HUES48 (cell line): Measurements from ENCODE around the gene FAU.

Source experiments
- H3K27ac ChIP-seq: one replicate; pipeline ENCODE4 v1.7.0; 2013; ENCODE audit warnings: low read depth, low read length, inconsistent platforms
- H3K27me3 ChIP-seq: 2 replicates; pipeline ENCODE4 v1.6.1; 2013; ENCODE audit warnings: mild to moderate bottlenecking, low read length; ENCODE audit not compliant: control insufficient read depth, insufficient read depth
- H3K36me3 ChIP-seq: 2 replicates; pipeline ENCODE4 v1.6.1; 2013; ENCODE audit warnings: low read length; ENCODE audit not compliant: control insufficient read depth, insufficient read depth
- H3K4me1 ChIP-seq: 2 replicates; pipeline ENCODE4 v1.6.1; 2013; ENCODE audit warnings: mild to moderate bottlenecking, low read length; ENCODE audit not compliant: control insufficient read depth, insufficient read depth
- H3K4me3 ChIP-seq: 2 replicates; pipeline ENCODE4 v1.5.1; 2013; ENCODE audit warnings: mild to moderate bottlenecking, low read depth, low read length
- H3K9ac ChIP-seq: 2 replicates; pipeline ENCODE4 v1.6.1; 2013; ENCODE audit warnings: mild to moderate bottlenecking, low read depth, low read length, moderate library complexity
- H3K9me3 ChIP-seq: 2 replicates; pipeline ENCODE4 v1.6.1; 2013; ENCODE audit warnings: low read length; ENCODE audit not compliant: control insufficient read depth, insufficient read depth

Gene FAU

DNA sequence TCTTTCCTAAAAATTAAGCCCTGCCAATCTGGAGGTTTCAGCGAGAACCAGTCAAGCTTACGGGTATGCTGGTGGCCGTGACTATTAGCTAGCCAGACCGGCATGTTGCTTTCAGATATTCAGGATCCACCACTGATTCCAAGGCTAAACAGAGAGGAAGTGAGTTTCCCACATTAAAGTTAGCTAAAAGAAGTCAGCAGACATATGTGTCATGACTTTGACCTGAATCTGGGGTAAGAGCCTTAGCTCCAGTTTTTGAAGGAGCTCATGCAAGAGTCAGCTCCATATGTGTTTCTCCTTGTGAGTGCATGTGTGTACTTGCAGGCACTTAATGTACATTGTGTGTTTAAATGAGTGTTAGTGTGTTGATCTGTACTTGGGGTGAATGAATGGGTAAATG lies 36.5 kb downstream of the FAU start:
- Histone ChIP-seq H3K27me3 (no peaks in the 10 kb centered on the region), H3K4me3 (no peak overlapping the region)

DNA sequence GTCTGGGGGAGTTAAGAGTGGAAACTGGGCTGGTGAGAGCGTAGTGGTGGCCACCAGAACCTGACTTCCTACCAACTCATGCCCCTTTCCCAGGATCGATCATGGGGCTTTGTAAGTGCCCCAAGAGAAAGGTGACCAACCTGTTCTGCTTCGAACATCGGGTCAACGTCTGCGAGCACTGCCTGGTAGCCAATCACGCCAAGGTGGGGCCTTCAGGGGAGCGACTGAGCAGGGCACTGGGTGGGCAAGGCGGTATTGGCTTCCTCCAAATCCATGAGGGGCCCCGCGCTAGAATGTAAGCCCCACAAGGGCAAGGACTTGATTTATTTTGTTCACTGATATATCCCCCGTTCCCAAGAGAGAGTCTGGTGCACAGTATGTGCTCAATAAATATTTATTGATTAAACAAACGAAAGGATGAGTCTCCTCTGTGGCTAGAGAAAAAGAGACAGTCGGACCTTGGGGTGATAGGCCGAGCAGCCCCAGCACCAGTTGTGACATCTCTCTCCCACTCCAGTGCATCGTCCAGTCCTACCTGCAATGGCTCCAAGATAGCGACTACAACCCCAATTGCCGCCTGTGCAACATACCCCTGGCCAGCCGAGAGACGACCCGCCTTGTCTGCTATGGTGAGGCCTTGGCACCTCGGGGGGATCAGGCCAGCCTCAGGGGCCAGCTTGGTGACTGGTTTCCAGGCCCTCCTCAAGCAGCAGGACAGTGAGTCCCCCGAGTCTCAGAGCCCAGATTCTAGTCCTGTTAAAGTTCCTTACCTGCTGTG lies 37.1 kb downstream of the FAU start:
- peak overlapping the region; percentile 97 for H3K27ac ChIP-seq
- H3K4me3 ChIP-seq, result peak overlapping the region; percentile 99
- peaks cover 45% of the 10 kb centered on the region for H3K36me3 ChIP-seq
- peaks cover 6% of the 10 kb centered on the region for H3K4me1 ChIP-seq
- no peaks in the 10 kb centered on the region for H3K9me3 ChIP-seq
- H3K27me3 ChIP-seq, result no peaks in the 10 kb centered on the region
- peak overlapping the region; percentile 79 for H3K9ac ChIP-seq

More for the DNA sequence above, 36.5 kb downstream of the FAU start:
- H3K9ac ChIP-seq, result no peak overlapping the region
- no peak overlapping the region for H3K27ac ChIP-seq
- H3K4me1 ChIP-seq, result peaks cover 6% of the 10 kb centered on the region
- peaks cover 40% of the 10 kb centered on the region for H3K36me3 ChIP-seq
- H3K9me3 ChIP-seq, result no peaks in the 10 kb centered on the region

DNA sequence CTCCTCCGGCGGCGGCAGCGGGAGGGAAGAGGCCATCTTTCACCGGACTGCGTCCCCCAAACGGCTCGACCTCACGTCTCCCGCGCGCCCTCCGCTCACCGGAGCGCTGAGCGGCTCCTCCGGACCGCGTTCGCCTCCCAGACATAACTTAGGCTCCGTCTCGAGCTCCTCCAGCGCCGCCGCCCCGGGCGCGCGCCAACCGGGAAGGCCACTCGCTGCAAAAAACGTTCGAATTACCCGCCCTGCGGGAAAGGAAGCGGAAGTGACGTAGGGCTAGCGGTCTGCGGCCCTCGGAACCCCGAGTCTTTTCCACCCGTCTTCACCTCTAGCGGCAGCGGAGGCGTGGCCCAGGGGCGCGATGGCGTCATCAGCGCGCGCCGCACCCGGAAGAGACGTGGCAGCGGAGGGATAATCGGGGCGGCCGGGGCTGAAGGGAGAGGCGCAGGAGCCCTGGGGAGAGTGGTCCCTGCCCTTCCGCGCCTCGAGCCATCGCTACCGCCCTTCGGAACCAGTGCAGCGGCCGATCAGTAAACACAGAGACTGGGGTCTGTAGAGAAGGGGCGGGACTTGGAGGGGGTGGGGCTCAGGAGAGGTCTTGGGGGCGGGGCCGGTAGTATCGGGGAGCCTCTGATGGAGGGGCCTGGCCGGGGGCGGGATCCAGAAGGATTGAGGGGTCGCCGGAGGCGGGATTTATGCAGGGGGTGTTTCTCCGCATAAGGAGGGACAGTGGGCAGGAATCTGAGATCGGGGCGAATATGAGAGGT lies 37.9 kb downstream of the FAU start, which contains the start of the genes CDCA5 and ZFPL1:
CDCA5 (minus strand) TSS at position 207 of the 764 bp plus-strand sequence; CDS start at position 145, 62 bp downstream.
ZFPL1 (plus strand) TSS at position 389 of the 764 bp plus-strand sequence. CDS start 477 bp downstream, outside the sequence.
- peak within 1 kb of the TSS; percentile 99 for H3K4me3 ChIP-seq
- H3K36me3 ChIP-seq, result peaks cover 48% of the 10 kb centered on the region
- no peaks in the 10 kb centered on the region for H3K9me3 ChIP-seq
- H3K9ac ChIP-seq, result peak within 1 kb of the TSS; percentile 95
- no peaks in the 10 kb centered on the region for H3K27me3 ChIP-seq
- H3K27ac ChIP-seq, result peak within 1 kb of the TSS; percentile 97
- peaks cover 6% of the 10 kb centered on the region for H3K4me1 ChIP-seq

DNA sequence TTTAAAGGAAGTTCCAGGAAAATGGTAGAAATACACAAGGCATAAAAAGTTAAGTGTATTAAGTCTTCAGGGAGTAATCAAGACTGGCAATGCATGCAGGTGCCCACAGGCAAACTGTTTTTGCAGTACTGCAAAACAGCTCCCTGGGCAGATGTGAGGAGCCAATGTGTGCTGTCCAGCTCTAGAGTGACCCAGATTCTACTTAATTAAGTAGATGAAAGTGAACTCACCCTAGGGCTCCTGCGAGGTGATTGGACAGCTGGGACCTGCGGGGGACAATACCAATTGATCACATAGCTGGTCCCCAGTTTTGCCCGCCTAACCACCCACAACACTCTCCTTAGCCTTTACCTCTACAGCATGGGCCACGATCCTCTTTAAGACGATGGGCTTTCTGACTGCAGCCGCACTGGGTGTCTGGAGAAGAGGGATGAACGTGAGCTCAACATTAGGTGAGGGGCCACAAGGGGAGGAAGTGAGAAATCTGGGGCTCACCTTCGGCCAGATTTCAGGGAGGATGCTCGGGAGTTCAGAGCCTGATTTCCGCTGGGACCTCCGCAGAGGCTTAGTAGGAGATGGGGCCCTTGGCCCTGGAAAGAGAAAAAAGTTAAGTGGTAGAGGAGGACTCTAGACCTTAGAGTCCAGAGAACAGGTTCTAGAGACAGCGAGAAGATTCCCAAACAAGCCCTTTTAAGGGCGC lies 38.6 kb downstream of the FAU start:
- H3K36me3 ChIP-seq, result peaks cover 48% of the 10 kb centered on the region
- peak overlapping the region; percentile 97 for H3K27ac ChIP-seq
- H3K4me1 ChIP-seq, result peaks cover 6% of the 10 kb centered on the region

DNA sequence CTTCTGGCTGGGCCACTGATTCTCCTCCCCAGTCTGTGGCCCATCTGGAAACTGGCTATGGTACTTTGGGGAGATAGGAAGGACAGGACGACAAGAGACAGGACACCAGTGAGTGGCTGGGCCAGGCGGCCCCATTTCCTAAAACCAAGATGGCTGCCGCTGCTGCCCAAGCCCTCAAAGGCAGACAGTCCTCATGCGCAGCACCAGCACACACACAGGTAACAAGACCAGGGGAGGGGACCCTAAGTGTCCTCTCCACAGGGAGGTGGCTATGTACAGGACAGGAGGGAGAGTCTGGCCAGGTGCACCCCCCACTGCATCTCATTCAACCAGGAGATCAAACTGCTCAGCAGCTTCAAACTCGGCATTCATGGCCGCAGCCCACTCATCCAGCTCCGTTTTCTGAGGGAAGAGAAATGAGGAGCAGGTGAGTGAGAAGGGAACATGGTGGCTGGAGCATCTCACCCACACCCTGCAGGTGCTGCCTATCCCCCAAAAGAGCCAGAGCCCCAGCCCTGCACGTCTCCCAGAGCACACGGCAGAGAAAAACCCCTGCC lies 43.1 kb downstream of the FAU start:
- peaks cover 6% of the 10 kb centered on the region for H3K4me1 ChIP-seq
- no peaks in the 10 kb centered on the region for H3K27me3 ChIP-seq
- H3K9ac ChIP-seq, result no peak overlapping the region
- H3K27ac ChIP-seq, result no peak overlapping the region
- H3K9me3 ChIP-seq, result no peaks in the 10 kb centered on the region
- peaks cover 57% of the 10 kb centered on the region for H3K36me3 ChIP-seq
- H3K4me3 ChIP-seq, result no peak overlapping the region

More for the DNA sequence above, 38.6 kb downstream of the FAU start:
- no peaks in the 10 kb centered on the region for H3K27me3 ChIP-seq
- peak overlapping the region; percentile 99 for H3K4me3 ChIP-seq
- peak overlapping the region; percentile 95 for H3K9ac ChIP-seq
- no peaks in the 10 kb centered on the region for H3K9me3 ChIP-seq

DNA sequence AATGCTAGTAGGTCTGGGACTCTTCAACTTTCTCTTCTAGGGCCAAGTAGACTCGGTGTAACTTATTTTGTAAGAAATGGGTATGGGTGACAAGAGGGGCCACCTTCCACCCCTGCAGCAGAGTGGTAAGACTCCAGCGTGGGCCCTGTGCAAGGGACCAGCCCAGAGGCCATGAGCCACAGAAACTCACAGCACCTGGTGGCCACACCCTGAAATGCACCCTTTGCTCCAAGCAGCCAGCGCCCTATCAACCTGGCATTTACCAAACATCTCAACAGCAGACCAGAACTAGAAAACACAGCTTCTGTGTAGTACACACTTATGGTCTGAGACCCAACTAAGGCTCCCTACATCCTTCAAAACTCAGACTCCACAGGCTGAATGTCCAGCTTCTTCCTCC lies 43.8 kb downstream of the FAU start:
- Histone ChIP-seq H3K9me3 (no peaks in the 10 kb centered on the region), H3K36me3 (peaks cover 57% of the 10 kb centered on the region), H3K9ac (no peak overlapping the region), H3K27ac (no peak overlapping the region), H3K27me3 (no peaks in the 10 kb centered on the region), H3K4me3 (no peak overlapping the region), H3K4me1 (peaks cover 5% of the 10 kb centered on the region)

DNA sequence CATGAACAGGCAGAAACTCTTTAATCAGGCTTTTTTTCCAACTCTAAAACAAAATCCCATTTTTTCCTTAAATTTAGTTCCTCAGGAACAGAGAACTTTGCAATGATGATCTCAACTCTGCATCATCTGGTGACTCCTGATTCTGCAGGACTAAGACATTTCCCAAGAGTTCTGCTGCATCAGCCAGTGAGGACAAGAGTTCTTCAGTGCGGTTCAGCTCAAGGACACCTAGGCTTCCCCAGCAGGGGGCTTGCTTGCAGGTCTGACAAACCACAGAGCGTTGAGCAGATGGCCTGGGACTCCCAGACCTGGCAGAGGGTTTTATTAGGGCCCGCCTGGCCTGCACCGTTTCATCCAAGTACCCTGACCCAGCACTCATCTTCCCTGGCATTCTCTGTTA lies 44.5 kb downstream of the FAU start:
- Histone ChIP-seq H3K27ac (no peak overlapping the region), H3K27me3 (no peaks in the 10 kb centered on the region), H3K4me1 (no peaks in the 10 kb centered on the region), H3K9me3 (no peaks in the 10 kb centered on the region), H3K9ac (no peak overlapping the region), H3K36me3 (peaks cover 57% of the 10 kb centered on the region), H3K4me3 (no peak overlapping the region)

DNA sequence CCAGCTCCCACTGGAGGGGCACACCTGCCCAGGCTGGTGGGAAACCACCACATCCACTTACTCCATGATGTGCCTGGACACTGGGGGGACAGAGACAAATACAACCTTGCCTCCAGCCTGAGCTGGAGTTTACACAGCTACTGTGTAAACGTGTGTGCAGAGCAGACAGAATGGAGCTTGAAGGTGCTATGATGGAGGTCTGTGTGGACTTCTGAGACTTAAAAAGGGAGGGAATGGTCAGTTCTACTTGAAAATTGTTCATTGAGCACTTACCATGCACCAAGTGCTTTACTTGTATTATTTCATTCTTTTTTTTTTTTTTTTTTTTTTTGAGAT lies 49.3 kb downstream of the FAU start:
- Histone ChIP-seq H3K27me3 (no peaks in the 10 kb centered on the region), H3K9ac (no peak overlapping the region), H3K4me1 (no peaks in the 10 kb centered on the region; the same call in 1 of the 2 replicates), H3K4me3 (no peak overlapping the region), H3K27ac (no peak overlapping the region), H3K36me3 (peaks cover 19% of the 10 kb centered on the region), H3K9me3 (no peaks in the 10 kb centered on the region)

DNA sequence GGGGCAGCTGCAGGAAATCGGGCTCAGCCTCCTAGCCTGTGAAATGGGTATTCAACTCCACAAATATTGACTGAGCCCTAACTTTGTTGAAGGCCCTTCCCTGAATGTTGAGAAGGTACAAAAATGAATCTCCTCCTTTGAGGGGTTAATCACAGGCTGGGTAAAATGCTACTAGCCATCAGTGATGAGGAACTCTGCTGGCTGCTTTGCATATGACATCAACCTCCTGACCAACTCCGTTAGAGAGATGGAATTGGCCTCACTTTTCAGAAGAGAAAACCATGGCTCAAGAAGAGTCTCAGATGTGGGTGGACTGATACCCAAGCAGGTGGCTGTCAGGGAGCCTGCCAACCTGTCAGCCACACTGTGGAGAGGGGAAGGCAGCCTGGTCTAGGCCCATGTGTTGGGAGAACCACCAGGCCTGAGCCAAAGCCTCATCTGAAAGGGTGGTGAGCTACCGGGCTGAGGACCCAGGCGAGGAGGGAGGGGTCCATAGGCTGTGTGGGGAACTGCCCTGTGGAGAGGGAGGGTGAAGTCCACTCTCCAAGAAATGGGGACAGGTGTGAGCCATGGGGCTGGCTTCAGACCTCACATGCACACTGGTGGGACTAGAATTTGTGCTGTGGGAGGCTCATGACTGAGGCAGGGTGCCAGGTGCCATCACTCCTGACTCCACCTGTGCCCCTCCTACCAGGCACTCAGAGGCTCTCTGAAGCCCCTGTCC lies 49.9 kb downstream of the FAU start:
- Histone ChIP-seq H3K9ac (no peak overlapping the region), H3K9me3 (no peaks in the 10 kb centered on the region), H3K27ac (no peak overlapping the region)

More for the DNA sequence above, 49.9 kb downstream of the FAU start:
- Histone ChIP-seq H3K27me3 (no peaks in the 10 kb centered on the region), H3K36me3 (peaks cover 14% of the 10 kb centered on the region), H3K4me3 (no peak overlapping the region), H3K4me1 (no peaks in the 10 kb centered on the region; the same call in 1 of the 2 replicates)
